DMS53 treated with DMSO at 0.1 percent for 48 hours (cell line): ENCODE results near the gene DENND6B.
"Not testable (repeated sequence)": the region's sequence is repeated elsewhere in the genome, so short reads cannot be mapped to it uniquely, and the experiment has no call there.

Source experiments
- DNase-seq: peaks from one replicate; lab custom pipeline; 2025; ENCODE audit not compliant: unreplicated experiment; lab: John Stamatoyannopoulos, UW

The DENND6B gene

GRCh38 chr22:50339945-50340879, 13.4 kb upstream of the DENND6B start:
- no peak for DNase-seq

GRCh38 chr22:50338860-50339462, 12.1 kb upstream of the DENND6B start:
- DNase-seq, result no peak

DNA sequence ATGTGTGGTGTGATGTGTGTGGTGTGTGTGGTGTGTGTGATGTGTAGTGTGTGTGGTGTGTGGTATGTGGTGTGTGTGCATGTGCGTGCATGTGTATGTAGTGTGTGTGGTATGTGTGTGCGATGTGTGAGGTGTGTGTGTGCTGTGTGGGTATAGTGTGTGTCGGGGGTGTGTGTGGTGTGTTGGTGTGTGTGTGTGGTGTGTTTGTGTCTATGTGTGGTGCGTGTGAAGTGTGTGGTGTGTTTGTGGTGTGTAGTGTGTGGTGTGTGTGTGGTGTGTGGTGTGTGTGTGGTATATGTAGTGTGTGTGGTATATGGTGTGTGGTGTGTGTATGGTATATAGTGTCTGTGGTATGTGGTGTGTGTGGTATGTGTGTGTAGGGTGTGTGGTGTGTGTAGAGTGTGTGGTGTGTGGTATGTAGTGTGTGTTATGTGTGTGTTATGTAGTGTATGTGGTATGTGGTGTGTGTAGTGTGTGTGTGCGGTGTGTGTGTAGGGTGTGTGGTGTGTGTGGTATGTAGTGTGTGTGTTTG, 11.3 kb upstream of the DENND6B start:
- DNase-seq, result no peak

DNA sequence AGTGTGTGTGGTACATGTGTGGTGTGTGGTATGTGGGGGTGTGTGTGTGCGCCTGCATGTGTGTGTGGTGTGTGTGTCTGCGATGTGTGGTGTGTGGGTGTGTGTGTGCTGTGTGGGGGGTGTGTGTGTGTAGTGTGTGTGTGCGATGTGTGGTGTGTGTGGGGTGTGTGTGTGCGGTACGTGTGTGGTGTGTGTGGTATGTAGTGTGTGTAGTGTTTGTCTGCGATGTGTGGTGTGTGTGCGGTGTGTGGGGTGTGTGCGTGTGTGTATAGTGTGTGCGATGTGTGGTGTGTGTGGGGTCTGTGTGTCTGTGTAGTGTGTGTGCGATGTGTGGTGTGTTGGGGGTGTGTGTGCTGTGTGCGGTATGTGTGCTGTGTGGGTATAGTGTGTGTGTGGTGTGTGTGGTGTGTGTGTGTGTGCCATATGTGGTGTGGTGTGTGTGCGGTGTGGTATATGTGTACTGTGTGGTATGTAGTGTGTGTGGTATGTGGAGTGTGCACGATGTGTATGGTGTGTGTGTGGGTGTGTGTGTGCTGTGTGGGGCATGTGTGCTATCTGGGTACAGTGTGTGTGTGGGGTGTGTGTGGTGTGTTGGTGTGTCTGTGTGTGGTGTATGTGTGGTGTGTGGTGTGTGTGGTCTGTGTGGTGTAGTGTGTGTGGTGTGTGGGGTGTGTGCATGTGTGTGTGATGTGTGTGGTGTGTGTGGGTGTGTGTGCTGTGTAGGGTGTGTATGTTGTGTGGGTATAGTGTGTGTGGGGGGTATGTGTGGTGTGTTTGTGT, 10.6 kb upstream of the DENND6B start:
- no peak for DNase-seq

GRCh38 chr22:50334433-50334832, 7.6 kb upstream of the DENND6B start:
- not testable (repeated sequence) for DNase-seq

DNA sequence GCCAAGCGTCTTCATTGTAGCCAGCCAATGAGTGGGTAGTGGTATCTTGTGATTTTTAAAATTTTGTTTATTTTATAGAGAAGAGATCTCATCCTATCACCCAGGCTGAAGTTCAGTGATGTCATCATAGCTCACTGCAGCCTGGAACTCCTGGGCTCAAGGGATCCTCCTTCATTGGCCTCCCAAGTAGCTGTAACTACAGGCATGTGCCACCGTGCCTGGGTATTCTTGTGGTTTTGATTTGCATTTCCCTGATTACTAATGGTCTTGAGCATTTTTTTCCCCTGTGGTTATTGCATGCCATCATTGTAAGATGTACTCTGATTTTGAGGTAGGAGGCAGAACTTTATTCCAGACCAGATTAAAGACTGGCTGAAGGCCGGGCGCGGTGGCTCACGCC, 2.4 kb upstream of the DENND6B start:
- DNase-seq, result no peak

- DNase-seq, result no peak
Measured at GRCh38 chr22:50327711-50328019, 853 bp upstream of the DENND6B start.

DNA sequence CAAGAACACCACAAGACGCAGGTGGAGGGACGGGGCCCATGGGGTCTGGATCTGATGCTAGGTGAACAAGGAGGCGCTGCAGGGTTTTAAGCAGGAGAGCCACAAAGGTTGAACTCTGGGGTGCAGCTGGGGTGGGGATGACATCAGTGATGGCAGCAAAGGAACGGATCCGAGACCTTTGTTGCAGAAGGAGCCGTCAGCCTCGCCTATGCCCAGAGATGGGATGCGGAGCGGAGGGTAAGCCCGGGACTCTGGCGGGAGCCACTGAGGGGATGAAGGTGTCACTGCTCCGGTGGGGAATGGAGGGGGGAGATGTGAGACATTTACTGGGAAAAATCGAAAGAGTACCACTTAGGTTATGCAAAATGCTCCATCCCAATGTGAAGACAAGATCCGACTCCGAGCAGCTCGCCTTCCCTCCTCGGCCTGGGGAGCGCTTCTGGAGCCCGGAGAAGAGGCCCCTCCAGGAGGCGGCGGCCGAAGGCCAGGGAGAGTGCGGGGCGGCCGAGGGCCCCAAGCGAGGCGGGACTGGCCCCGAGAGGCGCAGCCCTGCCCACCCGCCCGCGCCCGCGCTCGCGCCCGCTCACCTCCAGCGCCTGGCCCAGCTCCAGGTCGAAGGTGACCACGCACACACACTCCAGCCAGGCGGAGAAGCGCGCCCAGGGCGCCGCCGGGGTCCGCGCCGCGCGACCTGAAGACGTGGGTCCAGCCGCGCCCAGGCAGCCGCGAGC, 422 bp downstream of the DENND6B start:
- DNase-seq, result no peak

GRCh38 chr22:50325444-50326224, 1.2 kb downstream of the DENND6B start:
- no peak for DNase-seq

- DNase-seq, result no peak
Measured at GRCh38 chr22:50323900-50324299, 2.9 kb downstream of the DENND6B start.

DNA sequence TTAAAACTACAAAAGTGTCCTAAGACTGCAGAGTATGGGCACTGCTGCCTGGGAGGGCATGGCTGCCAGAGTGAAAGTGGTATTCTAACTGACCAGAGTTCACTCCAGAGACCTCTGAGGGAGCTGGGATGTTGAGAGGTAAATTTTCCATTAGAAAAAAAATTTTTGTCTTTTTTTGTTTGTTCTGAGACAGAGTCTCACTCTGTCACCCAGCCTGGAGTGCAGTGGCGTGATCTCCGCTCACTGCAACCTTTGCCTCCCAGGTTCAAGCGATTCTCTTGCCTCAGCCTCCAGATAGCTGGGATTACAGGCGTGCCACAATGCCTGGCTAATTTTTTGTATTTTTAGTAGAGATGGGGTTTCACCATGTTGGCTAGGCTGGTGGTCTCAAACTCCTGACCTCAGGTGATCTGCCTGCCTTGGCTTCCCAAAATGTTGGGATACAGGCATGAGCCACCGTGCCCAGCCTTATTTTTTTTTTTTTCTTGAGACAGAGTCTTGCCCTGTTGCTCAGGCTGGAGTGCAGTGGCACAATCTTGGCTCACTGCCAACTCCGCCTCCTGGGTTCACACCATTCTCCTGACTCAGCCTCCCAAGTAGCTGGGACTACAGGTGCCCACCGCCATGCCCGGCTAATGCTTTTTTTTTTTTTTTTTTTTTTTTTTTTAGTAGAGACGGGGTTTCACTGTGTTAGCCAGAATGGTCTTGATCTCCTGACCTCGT, 4.3 kb downstream of the DENND6B start:
- not testable (repeated sequence) for DNase-seq

- no peak for DNase-seq
Measured at GRCh38 chr22:50320671-50321325, 6.0 kb downstream of the DENND6B start.

DNA sequence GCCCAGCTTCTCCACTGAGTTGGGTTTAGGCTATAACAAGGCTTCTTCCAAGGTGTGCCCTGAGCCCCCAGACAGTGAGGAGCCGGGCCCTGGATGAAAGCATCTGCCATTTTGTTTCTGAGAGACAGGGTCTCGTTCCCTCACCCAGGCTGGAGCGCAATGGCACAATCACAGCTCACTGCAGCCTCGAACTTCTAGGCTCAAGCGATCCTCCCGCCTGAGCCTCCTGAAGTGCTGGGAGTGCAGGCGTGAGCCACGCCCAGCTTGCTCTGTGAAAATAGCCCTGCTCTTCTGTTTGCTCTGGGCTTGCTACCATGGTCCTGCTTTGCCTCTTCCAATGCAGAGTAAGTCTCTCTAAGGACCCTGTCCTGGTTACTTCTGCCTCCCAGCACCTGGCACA, 6.7 kb downstream of the DENND6B start:
- no peak for DNase-seq

- no peak for DNase-seq
Measured at GRCh38 chr22:50319503-50319951, 7.3 kb downstream of the DENND6B start.

GRCh38 chr22:50318698-50319411, 8.0 kb downstream of the DENND6B start:
- DNase-seq, result no peak

DNA sequence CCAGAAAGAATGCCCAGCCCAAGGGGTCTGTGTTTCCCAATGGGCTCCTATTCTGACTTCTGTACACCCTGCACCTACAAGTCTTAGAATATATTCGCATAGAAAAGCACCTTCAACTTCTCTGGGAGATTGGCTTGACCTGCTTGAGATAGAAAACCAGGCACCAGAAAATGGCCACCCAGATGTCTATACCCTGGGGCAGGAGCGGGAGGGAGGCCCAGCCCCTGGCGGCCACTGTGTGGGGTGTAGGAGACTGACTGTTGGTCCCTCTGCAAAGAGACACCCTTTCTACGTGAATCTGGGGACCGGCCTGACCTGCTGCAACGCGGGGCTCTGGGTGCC, 8.5 kb downstream of the DENND6B start:
- no peak for DNase-seq

DNA sequence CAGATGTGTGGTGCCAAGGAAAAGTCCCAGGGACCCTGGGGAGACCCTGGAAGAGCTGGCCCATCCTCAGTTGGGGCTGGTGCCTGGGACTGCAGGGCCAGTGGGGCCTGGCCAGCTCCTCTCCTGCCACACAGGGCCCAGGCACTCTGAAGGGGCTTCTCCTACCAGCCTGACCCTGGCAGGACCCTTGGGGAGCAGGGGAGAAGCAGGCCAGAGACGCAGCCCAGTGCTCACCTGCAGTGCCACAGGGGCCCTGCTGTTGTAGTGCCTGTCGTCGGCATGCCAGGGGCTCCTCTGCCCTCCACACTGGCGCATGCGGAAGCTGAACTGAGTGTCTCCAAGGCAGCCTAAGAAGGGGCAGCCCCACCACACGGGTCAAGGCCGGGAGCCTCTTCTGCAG, 9.1 kb downstream of the DENND6B start:
- DNase-seq, result no peak

DNA sequence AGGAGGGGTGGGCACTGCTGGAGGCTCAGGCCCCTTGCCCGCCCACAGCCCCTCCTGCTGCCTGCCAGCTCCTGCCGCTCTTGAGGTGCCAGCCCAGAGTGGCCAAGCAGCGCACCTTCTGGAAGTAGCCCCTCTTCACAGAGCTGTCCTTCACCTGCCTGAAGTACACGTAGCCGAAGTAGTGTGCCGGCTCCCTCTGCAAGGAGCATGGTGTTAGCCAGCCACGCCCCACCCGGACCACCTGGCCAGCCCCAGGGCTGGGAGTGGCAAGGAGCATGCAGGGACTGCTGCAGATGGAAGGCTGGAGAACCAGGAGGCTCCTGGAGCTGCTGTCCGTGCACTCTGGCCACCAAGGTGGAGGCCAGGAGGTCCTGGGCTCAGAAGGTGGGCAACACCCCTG, 9.6 kb downstream of the DENND6B start:
- no peak for DNase-seq
